Gastroesophageal sphincter (tissue), 2 donors: ENCODE data around the gene CIROP.

Experiments used
- POLR2A ChIP-seq, 2 donors: fragments of 450-650 bp; IDR thresholded peaks; one replicate each; pipeline ENCODE4 v1.6.1; 2017; ENCODE audit warnings: antibody characterized with exemption in 2 of 2, mild to moderate bottlenecking in 2 of 2, moderate library complexity in 1 of 2
- POLR2AphosphoS5 ChIP-seq: sonication (generic); formaldehyde crosslinking; IDR thresholded peaks from one replicate; pipeline ENCODE4 v1.6.1; 2017; ENCODE audit warnings: antibody characterized with exemption

GRCh38 chr14:23137813-23138535 lies 33.2 kb upstream of the CIROP start:
- TF ChIP-seq POLR2A (IDR thresholded peaks at IDR 0.05) (no peak), POLR2AphosphoS5 (no peak)
